Activated T-cell treated with anti-CD3 and anti-CD28 coated beads, Interleukin-2, amount 50 U/mL, for 48 hours (primary cell): Measurements from ENCODE around the gene HOATZ.

Experiments used
- DNase-seq, 2 experiments: peaks; one replicate each; pipeline ENCODE4 v3.0.0-alpha.2; 2020

The HOATZ gene

GRCh38 chr11:111550258-111550657 lies 35.7 kb downstream of the HOATZ start:
- no peak for DNase-seq

- DNase-seq, result no peak
Observed at GRCh38 chr11:111554532-111554931, 40.0 kb downstream of the HOATZ start.

DNA sequence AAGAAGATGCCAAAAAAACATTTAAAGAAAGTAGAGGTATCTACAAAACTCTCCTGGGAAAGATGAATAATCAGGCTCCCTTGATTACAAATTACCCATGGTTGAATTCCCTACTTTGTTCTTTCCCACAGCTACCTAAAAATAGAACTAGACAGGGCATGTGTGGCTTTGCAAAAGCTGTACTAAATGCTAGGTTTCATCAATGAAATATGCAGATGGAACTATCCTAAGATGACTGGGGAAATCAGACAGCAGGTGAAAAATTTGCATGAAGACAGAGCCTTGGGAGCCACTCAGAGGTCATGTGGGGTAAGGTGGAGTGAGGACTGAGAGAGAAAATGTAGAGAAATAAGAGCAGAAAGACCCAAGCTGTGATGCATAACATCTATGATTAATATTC lies 40.7 kb downstream of the HOATZ start:
- DNase-seq, result no peak

- no peak for DNase-seq
Observed at GRCh38 chr11:111557425-111558111, 43.0 kb downstream of the HOATZ start.

DNA sequence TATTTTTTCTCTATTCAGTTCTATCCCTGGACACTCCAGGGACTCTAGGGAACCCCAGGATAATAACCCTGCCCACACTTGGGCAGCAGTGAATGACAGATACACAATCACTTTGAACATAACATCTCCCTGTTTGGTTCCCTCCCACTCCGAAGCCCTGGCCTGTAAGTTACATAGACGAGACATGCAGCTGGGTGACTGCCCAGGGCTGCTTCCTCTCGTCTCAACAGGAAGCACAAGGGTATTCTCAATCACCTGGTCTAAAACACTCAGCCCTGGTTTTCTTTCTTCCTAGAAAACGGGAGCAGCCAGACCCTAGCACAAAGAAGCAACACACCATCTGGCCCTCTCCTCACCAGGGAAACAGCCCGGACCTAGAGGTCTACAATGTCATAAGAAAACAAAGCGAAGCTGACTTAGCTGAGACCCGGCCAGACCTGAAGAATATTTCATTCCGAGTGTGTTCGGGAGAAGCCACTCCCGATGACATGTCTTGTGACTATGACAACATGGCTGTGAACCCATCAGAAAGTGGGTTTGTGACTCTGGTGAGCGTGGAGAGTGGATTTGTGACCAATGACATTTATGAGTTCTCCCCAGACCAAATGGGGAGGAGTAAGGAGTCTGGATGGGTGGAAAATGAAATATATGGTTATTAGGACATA lies 45.4 kb downstream of the HOATZ start:
- DNase-seq, result no peak

- no peak for DNase-seq
Observed at GRCh38 chr11:111560800-111561199, 46.2 kb downstream of the HOATZ start.

DNA sequence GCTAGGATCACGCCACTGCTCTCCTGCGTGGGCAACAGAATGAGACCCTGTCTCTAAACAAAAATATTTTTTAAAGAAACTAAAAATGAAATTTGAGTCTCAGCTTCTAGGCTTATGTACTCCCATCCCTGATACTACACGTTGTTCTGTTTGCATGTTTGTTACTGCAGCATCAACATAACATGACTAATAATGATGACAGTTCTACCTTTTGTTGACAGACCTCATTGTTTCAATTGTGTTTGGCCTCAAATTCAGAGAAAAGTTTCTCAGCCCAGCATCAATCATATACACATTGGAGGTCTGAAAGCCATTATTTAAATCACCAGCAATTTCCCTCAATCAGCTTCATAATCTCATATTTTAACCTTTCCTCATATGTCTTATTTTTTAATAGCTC lies 46.7 kb downstream of the HOATZ start:
- DNase-seq, result no peak

DNA sequence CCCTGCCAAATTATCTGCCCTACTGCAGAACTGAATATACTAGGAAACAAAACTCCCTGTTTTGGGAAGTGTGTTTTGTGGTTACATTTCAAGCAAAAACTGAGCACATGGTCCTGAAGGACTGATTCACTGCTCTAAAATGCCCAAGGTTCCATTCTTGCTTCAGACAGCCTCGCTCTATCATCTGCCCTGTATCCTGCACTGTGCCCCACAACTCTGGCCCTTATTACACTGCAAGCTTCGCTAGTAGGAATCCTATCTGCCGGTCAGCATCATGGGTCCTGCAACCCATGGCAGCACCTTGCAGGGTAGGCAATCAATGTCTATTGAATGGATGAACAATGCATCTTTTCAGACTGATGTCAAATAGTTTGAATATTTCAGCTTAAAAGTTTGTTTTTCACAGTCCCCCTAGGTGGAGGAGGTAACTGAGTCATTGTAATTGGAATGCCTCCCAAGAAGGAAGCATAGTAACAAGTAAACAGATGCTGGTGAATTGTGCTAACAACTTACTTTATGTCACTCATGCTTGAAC lies 47.3 kb downstream of the HOATZ start:
- DNase-seq, result no peak

DNA sequence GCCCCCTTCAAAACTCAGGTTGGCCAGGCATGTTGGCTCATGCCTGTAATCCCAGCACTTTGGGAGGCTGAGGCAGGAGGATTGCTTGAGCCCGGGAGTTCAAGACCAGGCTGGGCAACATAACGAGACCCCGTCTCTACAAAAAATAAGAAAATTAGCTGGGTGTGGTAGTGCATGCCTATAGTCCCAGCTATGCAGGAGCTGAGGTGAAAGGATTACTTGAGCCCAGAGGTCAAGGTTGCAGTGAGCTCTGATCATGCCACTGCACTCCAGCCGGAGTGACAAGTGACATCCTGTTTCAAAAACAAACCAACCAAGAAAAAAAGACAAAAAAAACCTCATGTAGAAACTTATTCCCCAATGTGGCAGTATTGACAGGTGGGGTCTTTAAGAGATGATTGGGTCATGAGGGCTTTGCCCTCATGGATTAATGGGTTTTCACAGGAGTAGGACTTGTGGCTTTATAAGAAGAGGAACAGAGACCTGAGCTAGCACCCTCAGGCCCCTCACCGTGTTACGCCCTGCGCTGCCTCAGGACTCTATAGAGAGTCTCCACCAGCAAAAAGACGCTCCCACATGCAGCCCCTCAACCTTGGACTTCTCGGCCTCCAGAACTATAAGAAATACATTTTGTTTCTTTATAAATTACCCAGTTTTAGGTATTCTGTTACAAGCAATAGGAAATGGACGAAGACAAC lies 48.3 kb downstream of the HOATZ start:
- no peak for DNase-seq

DNA sequence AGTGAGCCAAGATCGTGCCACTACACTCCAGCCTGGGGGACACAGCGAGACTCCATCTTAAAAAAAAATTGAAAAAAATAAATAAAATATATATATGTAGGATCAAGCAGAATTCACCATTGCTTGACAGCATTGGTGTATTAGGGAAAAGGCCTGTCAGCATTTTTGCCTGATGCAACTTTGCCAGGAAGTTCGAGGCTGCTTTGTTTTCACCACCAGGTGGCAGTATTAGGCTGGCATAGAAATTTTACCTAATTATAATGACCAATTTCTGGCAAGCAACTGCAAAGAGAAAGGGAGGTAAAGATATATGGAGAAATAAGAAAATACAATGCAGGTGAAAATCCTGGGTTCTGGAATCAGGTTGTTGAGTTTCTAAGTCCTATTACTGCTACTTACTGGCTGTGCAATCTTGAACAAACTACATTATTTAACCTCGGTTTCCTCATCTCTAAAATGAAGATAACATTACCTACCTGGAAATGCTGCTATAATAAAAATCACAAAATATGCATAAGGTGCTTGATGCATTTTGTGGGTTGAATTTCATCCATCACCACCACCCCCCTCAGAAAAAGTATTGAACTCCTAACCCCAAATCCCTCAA lies 50.6 kb downstream of the HOATZ start:
- peak; percentile 70 to 72 for DNase-seq

DNA sequence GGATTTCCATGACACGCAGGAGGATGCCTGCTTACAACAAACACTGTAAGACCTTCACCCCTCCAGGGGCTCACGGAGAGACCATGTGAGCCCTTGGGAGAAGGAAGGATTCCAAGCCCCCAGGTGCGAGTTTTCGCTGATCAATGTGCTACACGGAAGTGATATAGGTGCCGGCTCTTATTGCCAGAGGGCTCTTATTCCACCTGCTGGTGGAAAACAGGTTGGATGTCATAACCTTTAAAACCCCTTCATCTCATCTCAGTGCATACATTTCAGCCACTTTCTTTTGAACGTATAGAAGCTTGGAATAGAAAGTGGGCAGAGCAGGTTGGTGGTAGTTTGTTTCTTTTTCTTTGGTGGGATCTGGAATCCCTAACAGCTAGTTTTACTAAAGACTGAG lies 51.7 kb downstream of the HOATZ start:
- DNase-seq, result no peak

- no peak for DNase-seq
Observed at GRCh38 chr11:111569476-111569875, 54.9 kb downstream of the HOATZ start.

DNA sequence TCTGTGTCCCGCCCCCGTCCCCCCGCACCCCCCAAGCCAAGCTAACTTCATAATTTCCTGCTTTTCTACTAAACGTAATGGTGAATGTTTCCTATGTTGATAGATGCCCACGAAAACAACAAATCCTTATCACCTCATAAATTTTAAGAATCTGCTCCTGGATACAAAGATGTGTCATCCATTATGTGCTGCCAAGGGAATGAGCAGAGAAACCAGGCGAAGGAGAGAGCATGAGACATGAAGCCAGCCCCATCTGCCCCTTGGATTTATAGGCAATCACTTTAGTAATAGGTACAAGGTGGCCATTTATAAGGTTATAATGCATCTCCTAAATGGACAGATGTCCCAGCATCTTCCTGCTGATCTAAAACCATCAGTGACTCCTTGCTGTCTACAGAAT lies 56.2 kb downstream of the HOATZ start:
- no peak for DNase-seq

DNA sequence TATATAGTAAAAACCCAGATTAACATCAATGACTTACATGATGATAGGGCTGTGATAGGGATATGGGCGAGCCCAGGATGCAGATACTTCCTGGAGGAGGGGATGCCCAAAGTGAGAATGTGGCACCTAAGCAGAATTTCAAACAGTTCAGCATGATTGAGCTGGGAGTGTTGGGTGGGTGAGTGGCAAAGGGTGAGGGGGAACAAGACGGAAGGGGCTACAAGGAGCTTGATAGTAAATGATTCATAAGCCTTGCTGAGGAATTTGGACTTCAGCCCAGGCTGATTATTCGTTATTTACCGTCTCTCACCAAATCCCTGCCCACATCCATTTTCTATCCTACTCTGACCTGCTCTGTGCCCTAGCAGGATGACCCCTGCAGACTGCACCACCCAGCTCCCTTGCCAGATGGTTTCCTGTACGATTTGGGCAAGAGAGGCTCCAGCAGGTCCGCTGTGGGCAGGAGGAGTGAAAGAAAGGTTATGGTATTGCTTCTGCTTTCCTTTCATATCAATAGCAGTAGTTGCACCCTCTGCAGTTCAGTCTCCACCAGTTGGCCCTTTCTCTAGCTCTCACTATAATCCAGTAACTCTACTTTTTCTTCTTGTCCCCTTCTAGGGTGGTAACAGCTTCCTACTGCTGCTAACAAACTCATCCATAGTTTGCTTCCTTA lies 57.4 kb downstream of the HOATZ start:
- DNase-seq, result no peak

- DNase-seq, result no peak
Observed at GRCh38 chr11:111572581-111572980, 58.0 kb downstream of the HOATZ start.

DNA sequence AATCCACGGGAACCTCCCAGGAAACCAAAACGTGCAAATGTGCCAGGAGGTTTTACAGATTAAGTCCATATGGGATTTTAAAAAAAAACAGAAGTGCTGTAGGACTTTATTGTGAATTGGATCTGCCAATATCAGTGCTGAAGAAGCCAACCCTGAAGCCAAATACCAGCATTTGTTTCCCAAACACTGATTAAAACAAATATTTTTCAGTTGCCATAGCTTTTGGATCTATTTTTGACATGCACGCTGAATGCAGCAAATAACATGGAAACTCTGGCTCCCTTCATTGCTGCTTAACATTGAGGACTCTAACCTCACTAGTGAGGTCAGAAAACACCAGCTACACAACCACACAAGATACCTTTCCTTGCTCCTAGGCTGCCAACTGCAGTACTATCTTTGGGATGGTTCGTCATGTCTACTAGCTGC lies 59.3 kb downstream of the HOATZ start:
- DNase-seq, result no peak

DNA sequence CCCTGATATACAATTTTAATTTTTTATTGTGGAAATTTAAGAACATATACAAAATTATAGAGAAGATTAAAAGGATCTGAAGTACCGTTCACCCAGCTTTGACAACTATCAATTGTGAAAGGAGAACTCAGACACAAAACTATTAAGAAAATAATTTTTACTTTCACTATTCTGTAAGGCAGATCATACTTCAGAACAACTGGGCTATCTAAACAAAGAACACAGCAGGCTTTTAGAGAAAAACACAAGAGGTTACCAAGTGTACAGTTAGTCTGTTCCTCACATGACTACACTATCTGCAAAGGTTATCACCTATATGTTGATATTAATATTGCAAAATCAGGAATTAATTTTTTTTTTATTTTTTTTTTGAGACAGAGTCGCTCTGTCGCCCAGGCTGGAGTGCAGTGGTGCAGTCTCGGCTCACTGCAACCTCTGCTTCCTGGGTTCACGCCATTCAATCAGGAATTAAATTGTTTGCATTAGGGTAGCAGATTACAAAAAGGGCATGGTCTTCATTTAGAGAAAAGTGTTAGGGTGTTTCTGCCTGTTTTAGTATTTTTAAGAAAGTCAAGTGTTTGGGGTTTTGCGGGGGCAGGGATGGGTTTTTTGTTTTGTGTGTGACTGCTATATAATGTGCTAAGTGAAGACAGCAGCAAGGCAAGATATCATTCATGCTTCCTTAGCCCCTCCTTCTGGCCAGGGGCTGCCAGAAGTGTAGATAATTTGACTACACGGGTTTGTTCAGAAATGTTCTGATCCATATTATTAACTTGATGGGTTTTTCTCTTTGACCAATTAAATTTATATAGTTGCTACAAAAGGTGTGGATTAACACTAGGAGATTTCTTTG lies 60.0 kb downstream of the HOATZ start:
- DNase-seq, result no peak

DNA sequence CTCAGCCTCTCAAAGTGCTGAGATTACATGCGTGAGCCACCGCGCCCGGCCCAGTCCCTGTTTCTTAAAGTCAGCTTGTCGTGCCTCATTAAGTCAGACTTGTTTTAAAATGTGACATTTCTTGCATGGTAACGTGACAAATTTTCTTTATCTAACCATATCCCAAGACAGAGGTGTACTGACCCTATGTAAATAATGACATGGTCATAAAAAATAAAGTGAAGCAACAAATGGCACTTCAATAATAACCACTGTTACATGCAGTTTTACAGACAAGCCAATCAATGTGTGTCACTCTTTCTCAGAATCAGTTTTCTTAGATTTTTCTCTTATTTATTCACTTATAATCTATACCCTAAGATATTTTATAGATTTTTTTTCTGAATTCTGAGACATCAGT lies 61.2 kb downstream of the HOATZ start:
- no peak for DNase-seq

- no peak for DNase-seq
Observed at GRCh38 chr11:111577821-111578220, 63.2 kb downstream of the HOATZ start.

DNA sequence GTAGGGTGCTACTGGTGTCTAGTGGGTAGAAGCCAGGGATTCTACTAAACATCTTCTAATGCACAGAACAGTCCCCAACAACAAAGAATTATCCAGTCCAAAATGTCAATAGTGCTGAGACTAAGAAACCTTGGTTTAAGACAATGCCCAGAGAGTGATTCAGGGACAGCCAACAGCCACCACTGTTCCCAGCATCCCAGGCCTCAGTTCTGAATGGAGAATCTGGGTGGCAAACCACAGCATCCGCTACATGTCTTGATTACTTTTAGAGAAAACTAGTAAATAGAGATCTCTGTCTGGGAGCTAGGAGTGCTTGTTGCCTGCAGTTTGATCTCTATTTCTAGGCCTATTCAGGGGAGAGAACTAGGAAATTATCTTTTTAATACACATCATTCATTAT lies 66.8 kb downstream of the HOATZ start:
- DNase-seq, result no peak

- no peak for DNase-seq
Observed at GRCh38 chr11:111582163-111582562, 67.6 kb downstream of the HOATZ start.

- DNase-seq, result no peak
Observed at GRCh38 chr11:111582881-111583280, 68.3 kb downstream of the HOATZ start.
